HL-60 (cell line): ENCODE data around the gene IQGAP2.
"Not testable (repeated sequence)": the region's sequence is repeated elsewhere in the genome, so short reads cannot be mapped to it uniquely, and the experiment has no call there.

ENCODE experiments used
- DNase-seq, 2 experiments: peaks; one replicate each; pipeline ENCODE4 v3.0.0-alpha.2; 2010 to 2020; ENCODE audit warnings: low read depth in 1 of 2, low spot score in 1 of 2
- H3K27ac ChIP-seq: fragments of 250-450 bp; sonication (Bioruptor Pico); replicated peaks from 2 replicates; pipeline ENCODE4 v1.5.1; 2020; ENCODE audit warnings: mild to moderate bottlenecking, moderate library complexity
- H3K27me3 ChIP-seq: fragments of 250-450 bp; sonication (Bioruptor Pico); 2 replicates; pipeline ENCODE4 v1.5.1; 2021; ENCODE audit warnings: mild to moderate bottlenecking, moderate library complexity; ENCODE audit not compliant: insufficient read depth, poor library complexity, severe bottlenecking
- H3K4me3 ChIP-seq: replicated peaks from 2 replicates; pipeline ENCODE4 v1.5.1; 2011; ENCODE audit warnings: mild to moderate bottlenecking, control low read depth, low read length; ENCODE audit not compliant: insufficient read depth
- CTCF ChIP-seq: IDR thresholded peaks from one replicate; pipeline ENCODE4 v1.5.1; 2011; ENCODE audit warnings: low read length, control low read depth, inconsistent platforms; ENCODE audit not compliant: insufficient read depth
- GABPA ChIP-seq: IDR thresholded peaks from 2 replicates; pipeline ENCODE4 v1.6.1; 2012; ENCODE audit warnings: low read depth
- POLR2AphosphoS5 ChIP-seq: IDR thresholded peaks from 2 replicates; pipeline ENCODE4 v1.6.1; 2012; ENCODE audit warnings: low read depth
- REST ChIP-seq: IDR thresholded peaks from 2 replicates; pipeline ENCODE4 v1.6.1; 2012; ENCODE audit warnings: low read depth; ENCODE audit not compliant: insufficient replicate concordance
- SPI1 ChIP-seq: IDR thresholded peaks from 2 replicates; pipeline ENCODE4 v1.6.1; 2012; ENCODE audit warnings: low read depth, mild to moderate bottlenecking, borderline replicate concordance

Gene IQGAP2

GRCh38 chr5:76677849-76678472 is 274.9 kb downstream of the IQGAP2 start:
- TF ChIP-seq POLR2AphosphoS5, result no peak
- no peak for TF ChIP-seq CTCF
- no peak for TF ChIP-seq REST
- no peak for TF ChIP-seq SPI1
- TF ChIP-seq GABPA, result no peak
- Histone ChIP-seq H3K27ac (no peak overlapping the region), H3K27me3 (no peaks in the 10 kb centered on the region), H3K4me3 (no peak overlapping the region)
- DNase-seq, result no peak

- no peak for DNase-seq
- TF ChIP-seq POLR2AphosphoS5, result no peak
- TF ChIP-seq REST, result no peak
- no peak for TF ChIP-seq CTCF
- no peak for TF ChIP-seq GABPA
- TF ChIP-seq SPI1, result no peak
- no peak overlapping the region for H3K27ac ChIP-seq
- no peaks in the 10 kb centered on the region for H3K27me3 ChIP-seq
- no peak overlapping the region for H3K4me3 ChIP-seq
Observed at GRCh38 chr5:76679231-76679630, 276.1 kb downstream of the IQGAP2 start.

DNA sequence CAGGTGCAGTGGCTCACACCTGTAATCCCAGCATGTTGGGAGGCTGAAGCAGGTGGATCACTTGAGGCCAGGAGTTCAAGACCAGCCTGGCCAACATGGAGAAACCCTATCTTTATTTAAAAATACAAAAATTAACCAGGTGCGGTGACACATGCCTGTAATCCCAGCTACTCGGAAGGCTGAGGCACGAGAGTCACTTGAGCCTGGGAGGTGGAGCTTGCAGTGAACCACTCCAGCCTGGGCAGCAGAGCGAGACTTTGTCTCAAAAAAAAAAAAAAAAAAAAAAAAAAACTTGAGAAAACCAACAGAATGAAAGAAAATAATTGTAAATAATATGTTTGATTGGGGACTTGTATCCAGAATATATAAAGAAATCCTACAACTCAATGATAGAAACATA is 277.7 kb downstream of the IQGAP2 start:
- DNase-seq, H3K27ac ChIP-seq, H3K27me3 ChIP-seq, H3K4me3 ChIP-seq: not testable (repeated sequence)

DNA sequence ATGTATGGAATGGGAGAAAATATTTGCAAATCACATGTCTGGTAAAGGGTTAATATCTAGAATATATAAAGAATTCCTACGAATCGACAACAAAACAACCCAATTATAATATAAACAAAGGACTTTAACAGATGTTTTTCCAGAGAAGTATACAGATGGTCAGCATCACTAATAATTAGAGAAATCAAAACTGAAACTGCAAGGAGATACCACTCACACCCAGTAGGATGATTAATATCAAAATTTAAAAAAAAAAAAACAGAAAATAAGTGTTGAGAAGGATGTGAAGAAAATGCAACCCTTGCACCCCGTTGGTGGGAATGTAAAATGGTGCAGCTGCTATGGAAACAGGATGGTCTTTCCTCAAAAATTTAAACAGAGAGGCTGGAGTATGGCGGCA is 278.2 kb downstream of the IQGAP2 start:
- no peak for DNase-seq
- Histone ChIP-seq H3K4me3 (no peak overlapping the region), H3K27me3 (no peaks in the 10 kb centered on the region), H3K27ac (no peak overlapping the region)
- no peak for TF ChIP-seq GABPA
- TF ChIP-seq CTCF, result no peak
- TF ChIP-seq REST, result no peak
- TF ChIP-seq SPI1, result no peak
- TF ChIP-seq POLR2AphosphoS5, result no peak
